HEK293 (cell line): ENCODE results near the gene EVL.

Experiments
- CTCF ChIA-PET: fragments of 350-600 bp; formaldehyde crosslinking; extraction: SDS; loops from one replicate; lab custom pipeline; 2021; ENCODE audit warnings: antibody characterized with exemption; lab: Yijun Ruan, JAX
- POLR2A ChIA-PET: fragments of 300-600 bp; formaldehyde crosslinking; extraction: SDS; loops from one replicate; lab custom pipeline; 2020; ENCODE audit warnings: antibody characterized with exemption, inconsistent platforms; lab: Yijun Ruan, JAX
- H3K27ac ChIP-seq: fragments of 200-500 bp; sonication (Bioruptor generic); 2 replicates; pipeline ENCODE4 v1.5.1; 2014; ENCODE audit warnings: low read depth, low read length, control low read depth, inconsistent platforms; ENCODE audit errors: extremely low read depth
- H3K36me3 ChIP-seq, 2 experiments: fragments of 200-500 bp in 1 of 2; sonication (Bioruptor generic) in 1 of 2; 1 replicate in 1 of 2; 2 replicates in 1 of 2; pipeline ENCODE4 v1.5.1; 2014 to 2017; ENCODE audit warnings: inconsistent platforms in 2 of 2, low read length in 2 of 2; ENCODE audit not compliant: control insufficient read depth in 2 of 2, insufficient read depth in 1 of 2
- H3K4me1 ChIP-seq: fragments of 200-500 bp; sonication (Bioruptor generic); 2 replicates; pipeline ENCODE4 v1.5.1; 2014; ENCODE audit warnings: mild to moderate bottlenecking, low read length, inconsistent platforms; ENCODE audit not compliant: control insufficient read depth, insufficient read depth
- H3K4me3 ChIP-seq: 2 replicates; pipeline ENCODE4 v1.5.1; 2011; ENCODE audit warnings: low read depth, mild to moderate bottlenecking, control low read depth, low read length, moderate library complexity
- H3K9me3 ChIP-seq: fragments of 200-500 bp; sonication (Bioruptor generic); 2 replicates; pipeline ENCODE4 v1.5.1; 2014; ENCODE audit warnings: low read depth, low read length, inconsistent platforms; ENCODE audit not compliant: control insufficient read depth, insufficient read depth
- GLIS1 ChIP-seq: fragments of 450-650 bp; formaldehyde crosslinking; IDR thresholded peaks from 2 replicates; pipeline ENCODE4 v1.5.1; 2016; ENCODE audit warnings: missing biosample characterization, missing genetic modification characterization
- KLF16 ChIP-seq: fragments of 450-650 bp; formaldehyde crosslinking; IDR thresholded peaks from 2 replicates; pipeline ENCODE4 v1.5.1; 2017; ENCODE audit warnings: missing biosample characterization, missing genetic modification characterization
- PRDM1 ChIP-seq: fragments of 450-650 bp; formaldehyde crosslinking; IDR thresholded peaks from 2 replicates; pipeline ENCODE4; 2016; ENCODE audit warnings: missing biosample characterization, missing genetic modification characterization
- SCRT2 ChIP-seq: fragments of 450-650 bp; formaldehyde crosslinking; IDR thresholded peaks from 2 replicates; pipeline ENCODE4 v1.5.1; 2016; ENCODE audit warnings: missing biosample characterization, missing genetic modification characterization
- ZFHX2 ChIP-seq: fragments of 450-650 bp; formaldehyde crosslinking; conservative IDR thresholded peaks from 2 replicates; pipeline ENCODE4 v1.5.1; 2016; ENCODE audit warnings: missing biosample characterization, missing genetic modification characterization
- ZNF248 ChIP-seq: fragments of 450-650 bp; formaldehyde crosslinking; IDR thresholded peaks from 2 replicates; pipeline ENCODE4 v1.5.1; 2017; ENCODE audit warnings: missing biosample characterization, missing genetic modification characterization
- ZNF335 ChIP-seq: fragments of 450-650 bp; formaldehyde crosslinking; conservative IDR thresholded peaks from 2 replicates; pipeline ENCODE4 v1.5.1; 2016; ENCODE audit warnings: missing biosample characterization, missing genetic modification characterization
- ZNF404 ChIP-seq: fragments of 450-650 bp; formaldehyde crosslinking; IDR thresholded peaks from 2 replicates; pipeline ENCODE4 v1.5.1; 2017; ENCODE audit warnings: missing biosample characterization, missing genetic modification characterization
- ZNF426 ChIP-seq: fragments of 450-650 bp; formaldehyde crosslinking; IDR thresholded peaks from 2 replicates; pipeline ENCODE4 v1.5.1; 2017; ENCODE audit warnings: missing biosample characterization, missing genetic modification characterization, mild to moderate bottlenecking, inconsistent platforms, moderate library complexity
- ZNF549 ChIP-seq: fragments of 450-650 bp; IDR thresholded peaks from 2 replicates; pipeline ENCODE4 v1.5.1; 2018; ENCODE audit warnings: missing biosample characterization, missing genetic modification characterization, mild to moderate bottlenecking, inconsistent platforms, moderate library complexity
- ZNF555 ChIP-seq: fragments of 450-650 bp; formaldehyde crosslinking; conservative IDR thresholded peaks from 2 replicates; pipeline ENCODE4 v1.5.1; 2017; ENCODE audit warnings: missing biosample characterization, mild to moderate bottlenecking, missing genetic modification characterization, inconsistent platforms
- ZNF600 ChIP-seq: fragments of 450-650 bp; formaldehyde crosslinking; IDR thresholded peaks from 2 replicates; pipeline ENCODE4 v1.5.1; 2016; ENCODE audit warnings: missing biosample characterization, missing genetic modification characterization
- ZNF654 ChIP-seq: fragments of 450-650 bp; formaldehyde crosslinking; IDR thresholded peaks from 2 replicates; pipeline ENCODE4 v1.5.1; 2016; ENCODE audit warnings: low read depth, missing biosample characterization, missing genetic modification characterization
- ZNF677 ChIP-seq: fragments of 450-650 bp; IDR thresholded peaks from 2 replicates; pipeline ENCODE4 v1.5.0; 2018; ENCODE audit warnings: missing biosample characterization, mild to moderate bottlenecking, missing genetic modification characterization, moderate library complexity
- TF ChIP-seq, protein P1 (sequence below): fragments of 450-650 bp; formaldehyde crosslinking; IDR thresholded peaks from 2 replicates; pipeline ENCODE4 v1.5.1; 2016; ENCODE audit warnings: missing biosample characterization, missing genetic modification characterization, borderline replicate concordance
- TF ChIP-seq, protein P2 (sequence below): fragments of 450-650 bp; formaldehyde crosslinking; IDR thresholded peaks from 2 replicates; pipeline ENCODE4 v1.5.1; 2016; ENCODE audit warnings: missing biosample characterization, missing genetic modification characterization, borderline replicate concordance
- TF ChIP-seq, protein P3 (sequence below): fragments of 450-650 bp; formaldehyde crosslinking; IDR thresholded peaks from 2 replicates; pipeline ENCODE4 v1.5.1; 2016; ENCODE audit warnings: missing biosample characterization, missing genetic modification characterization

EVL gene

DNA sequence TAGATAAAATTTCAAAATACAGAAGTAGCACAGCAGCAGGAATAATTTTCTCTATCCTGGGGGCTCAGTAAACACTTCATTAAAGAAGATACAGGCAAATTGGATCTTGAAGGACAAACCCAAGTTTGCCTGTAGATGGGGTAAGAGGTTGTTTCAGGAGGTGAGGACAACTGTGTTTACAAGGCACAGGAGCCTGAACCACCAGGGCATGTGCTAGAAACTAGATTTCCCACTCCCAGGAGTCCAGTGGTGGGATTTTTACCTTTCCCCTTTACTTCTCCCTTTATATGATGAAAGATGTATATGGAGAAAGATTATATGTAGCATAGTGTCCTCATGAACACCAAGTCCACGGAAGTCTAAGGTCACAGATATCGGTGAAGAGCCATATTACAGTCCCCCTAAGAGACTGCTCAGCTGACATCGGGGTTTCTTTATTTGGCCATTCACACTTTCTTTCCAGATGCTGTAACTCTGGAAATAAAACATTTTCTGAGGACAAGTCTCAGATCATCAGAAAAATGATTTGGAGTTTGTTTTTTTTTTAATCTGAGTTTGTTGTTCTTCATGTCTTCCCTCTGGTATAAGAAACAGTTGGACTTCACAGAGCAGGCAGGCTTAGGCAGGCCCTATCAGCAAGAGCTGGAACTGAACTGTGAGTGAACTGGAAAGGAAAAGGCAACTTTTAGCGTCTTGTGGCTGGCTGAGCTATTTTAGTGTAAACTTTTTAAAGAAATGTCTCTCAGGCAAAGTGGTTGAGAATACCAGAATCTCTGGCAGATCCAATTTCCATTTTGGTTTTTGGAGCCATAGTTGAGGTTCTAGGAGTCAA lies 8.0 kb upstream of the EVL start:
- Histone ChIP-seq H3K4me3 (no peak overlapping the region), H3K9me3 (no peaks in the 10 kb centered on the region), H3K27ac (no peak overlapping the region), H3K4me1 (no peaks in the 10 kb centered on the region), H3K36me3 (no peaks in the 10 kb centered on the region)
- ChIA-PET CTCF (interaction anchor here (0.5 to 1.3 kb wide), 3 partner anchors 51 to 100 kb away, joined by 3 to 5 read pairs (median 3); no protein-coding TSS in a partner anchor), POLR2A (no interaction called here)
- no peak for TF ChIP-seq ZNF426 (tag by site-specific recombination)
- TF ChIP-seq ZNF654 (tag by site-specific recombination) = 0 out of 2 replicates have a peak, but pooled peaks have one; percentile 9
- TF ChIP-seq GLIS1 (tag by site-specific recombination) = peak; percentile 55; the same call in 1 of the 2 replicates

DNA sequence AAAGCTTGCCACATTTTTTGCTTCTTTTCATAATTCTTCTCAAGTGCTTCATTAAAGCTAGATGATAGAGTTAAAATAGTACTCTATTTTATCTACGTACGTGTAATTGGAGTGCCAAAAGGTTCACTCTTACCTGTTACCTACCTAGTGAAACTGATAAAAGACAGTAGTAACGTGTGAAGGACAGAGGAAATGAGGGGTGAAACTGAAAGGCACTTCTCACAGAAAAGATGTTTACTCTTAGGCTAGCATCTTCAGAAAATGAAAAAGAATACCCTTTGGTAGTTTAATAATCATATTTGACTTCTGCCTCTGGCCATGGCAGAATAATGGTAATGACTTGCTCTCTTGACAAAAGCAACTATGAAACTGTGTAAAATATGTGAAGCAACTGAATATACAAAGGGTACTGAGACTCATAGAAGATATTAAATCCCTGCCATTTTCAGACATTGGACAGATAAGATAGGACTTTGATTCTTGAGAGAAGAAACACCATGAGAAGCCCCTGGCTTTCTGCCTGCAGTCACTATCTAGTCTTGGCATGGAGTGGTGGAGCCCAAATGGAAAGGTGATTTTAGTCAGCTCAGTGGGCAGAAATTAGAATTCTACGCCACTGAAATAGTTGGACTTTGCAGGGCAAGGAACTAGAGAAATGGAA lies 6.3 kb upstream of the EVL start:
- Histone ChIP-seq H3K9me3 (no peaks in the 10 kb centered on the region), H3K36me3 (no peaks in the 10 kb centered on the region), H3K27ac (no peak overlapping the region), H3K4me3 (no peak overlapping the region), H3K4me1 (peaks cover 4% of the 10 kb centered on the region; the same call in 1 of the 2 replicates)
- ChIA-PET CTCF (interaction anchor here (0.6 to 1.1 kb wide), 2 partner anchors 76 to 458 kb away, joined by 3 read pairs; no protein-coding TSS in a partner anchor), POLR2A (no interaction called here)
- TF ChIP-seq, protein P1, sequence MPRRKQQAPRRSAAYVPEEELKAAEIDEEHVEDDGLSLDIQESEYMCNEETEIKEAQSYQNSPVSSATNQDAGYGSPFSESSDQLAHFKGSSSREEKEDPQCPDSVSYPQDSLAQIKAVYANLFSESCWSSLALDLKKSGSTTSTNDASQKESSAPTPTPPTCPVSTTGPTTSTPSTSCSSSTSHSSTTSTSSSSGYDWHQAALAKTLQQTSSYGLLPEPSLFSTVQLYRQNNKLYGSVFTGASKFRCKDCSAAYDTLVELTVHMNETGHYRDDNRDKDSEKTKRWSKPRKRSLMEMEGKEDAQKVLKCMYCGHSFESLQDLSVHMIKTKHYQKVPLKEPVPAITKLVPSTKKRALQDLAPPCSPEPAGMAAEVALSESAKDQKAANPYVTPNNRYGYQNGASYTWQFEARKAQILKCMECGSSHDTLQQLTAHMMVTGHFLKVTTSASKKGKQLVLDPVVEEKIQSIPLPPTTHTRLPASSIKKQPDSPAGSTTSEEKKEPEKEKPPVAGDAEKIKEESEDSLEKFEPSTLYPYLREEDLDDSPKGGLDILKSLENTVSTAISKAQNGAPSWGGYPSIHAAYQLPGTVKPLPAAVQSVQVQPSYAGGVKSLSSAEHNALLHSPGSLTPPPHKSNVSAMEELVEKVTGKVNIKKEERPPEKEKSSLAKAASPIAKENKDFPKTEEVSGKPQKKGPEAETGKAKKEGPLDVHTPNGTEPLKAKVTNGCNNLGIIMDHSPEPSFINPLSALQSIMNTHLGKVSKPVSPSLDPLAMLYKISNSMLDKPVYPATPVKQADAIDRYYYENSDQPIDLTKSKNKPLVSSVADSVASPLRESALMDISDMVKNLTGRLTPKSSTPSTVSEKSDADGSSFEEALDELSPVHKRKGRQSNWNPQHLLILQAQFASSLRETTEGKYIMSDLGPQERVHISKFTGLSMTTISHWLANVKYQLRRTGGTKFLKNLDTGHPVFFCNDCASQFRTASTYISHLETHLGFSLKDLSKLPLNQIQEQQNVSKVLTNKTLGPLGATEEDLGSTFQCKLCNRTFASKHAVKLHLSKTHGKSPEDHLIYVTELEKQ (tag by site-specific recombination) = no peak
- TF ChIP-seq ZNF677 (tag by site-specific recombination) (no peak), GLIS1 (tag by site-specific recombination) (no peak), ZNF248 (tag by site-specific recombination) (no peak), ZNF335 (no peak), PRDM1 (tag by site-specific recombination) (no peak)

DNA sequence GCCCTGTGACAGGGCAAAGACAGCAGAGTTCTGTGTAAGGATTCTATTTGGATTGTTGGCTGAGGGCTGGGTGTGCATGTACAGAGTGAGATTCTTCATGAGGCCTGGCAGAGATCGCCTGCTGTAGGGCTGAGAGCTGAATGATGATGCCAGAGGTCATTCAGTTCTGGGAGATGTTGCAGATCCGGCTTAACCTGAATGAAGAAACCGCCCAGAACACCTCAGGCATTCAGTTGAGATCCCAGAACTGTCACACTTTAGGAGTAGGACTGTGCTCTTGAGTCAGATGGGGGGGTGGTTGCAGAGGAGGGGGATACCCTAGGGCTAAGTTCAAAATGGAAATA lies 5.8 kb upstream of the EVL start:
- no peaks in the 10 kb centered on the region for H3K9me3 ChIP-seq
- H3K27ac ChIP-seq = no peak overlapping the region
- H3K4me1 ChIP-seq = peaks cover 4% of the 10 kb centered on the region; the same call in 1 of the 2 replicates
- ChIA-PET CTCF (no interaction called here), POLR2A (no interaction called here)
- no peak overlapping the region for H3K4me3 ChIP-seq
- no peaks in the 10 kb centered on the region for H3K36me3 ChIP-seq
- TF ChIP-seq, protein P2, sequence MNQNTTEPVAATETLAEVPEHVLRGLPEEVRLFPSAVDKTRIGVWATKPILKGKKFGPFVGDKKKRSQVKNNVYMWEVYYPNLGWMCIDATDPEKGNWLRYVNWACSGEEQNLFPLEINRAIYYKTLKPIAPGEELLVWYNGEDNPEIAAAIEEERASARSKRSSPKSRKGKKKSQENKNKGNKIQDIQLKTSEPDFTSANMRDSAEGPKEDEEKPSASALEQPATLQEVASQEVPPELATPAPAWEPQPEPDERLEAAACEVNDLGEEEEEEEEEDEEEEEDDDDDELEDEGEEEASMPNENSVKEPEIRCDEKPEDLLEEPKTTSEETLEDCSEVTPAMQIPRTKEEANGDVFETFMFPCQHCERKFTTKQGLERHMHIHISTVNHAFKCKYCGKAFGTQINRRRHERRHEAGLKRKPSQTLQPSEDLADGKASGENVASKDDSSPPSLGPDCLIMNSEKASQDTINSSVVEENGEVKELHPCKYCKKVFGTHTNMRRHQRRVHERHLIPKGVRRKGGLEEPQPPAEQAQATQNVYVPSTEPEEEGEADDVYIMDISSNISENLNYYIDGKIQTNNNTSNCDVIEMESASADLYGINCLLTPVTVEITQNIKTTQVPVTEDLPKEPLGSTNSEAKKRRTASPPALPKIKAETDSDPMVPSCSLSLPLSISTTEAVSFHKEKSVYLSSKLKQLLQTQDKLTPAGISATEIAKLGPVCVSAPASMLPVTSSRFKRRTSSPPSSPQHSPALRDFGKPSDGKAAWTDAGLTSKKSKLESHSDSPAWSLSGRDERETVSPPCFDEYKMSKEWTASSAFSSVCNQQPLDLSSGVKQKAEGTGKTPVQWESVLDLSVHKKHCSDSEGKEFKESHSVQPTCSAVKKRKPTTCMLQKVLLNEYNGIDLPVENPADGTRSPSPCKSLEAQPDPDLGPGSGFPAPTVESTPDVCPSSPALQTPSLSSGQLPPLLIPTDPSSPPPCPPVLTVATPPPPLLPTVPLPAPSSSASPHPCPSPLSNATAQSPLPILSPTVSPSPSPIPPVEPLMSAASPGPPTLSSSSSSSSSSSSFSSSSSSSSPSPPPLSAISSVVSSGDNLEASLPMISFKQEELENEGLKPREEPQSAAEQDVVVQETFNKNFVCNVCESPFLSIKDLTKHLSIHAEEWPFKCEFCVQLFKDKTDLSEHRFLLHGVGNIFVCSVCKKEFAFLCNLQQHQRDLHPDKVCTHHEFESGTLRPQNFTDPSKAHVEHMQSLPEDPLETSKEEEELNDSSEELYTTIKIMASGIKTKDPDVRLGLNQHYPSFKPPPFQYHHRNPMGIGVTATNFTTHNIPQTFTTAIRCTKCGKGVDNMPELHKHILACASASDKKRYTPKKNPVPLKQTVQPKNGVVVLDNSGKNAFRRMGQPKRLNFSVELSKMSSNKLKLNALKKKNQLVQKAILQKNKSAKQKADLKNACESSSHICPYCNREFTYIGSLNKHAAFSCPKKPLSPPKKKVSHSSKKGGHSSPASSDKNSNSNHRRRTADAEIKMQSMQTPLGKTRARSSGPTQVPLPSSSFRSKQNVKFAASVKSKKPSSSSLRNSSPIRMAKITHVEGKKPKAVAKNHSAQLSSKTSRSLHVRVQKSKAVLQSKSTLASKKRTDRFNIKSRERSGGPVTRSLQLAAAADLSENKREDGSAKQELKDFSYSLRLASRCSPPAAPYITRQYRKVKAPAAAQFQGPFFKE (tag by site-specific recombination) = no peak
- TF ChIP-seq ZNF404 = no peak
- no peak for TF ChIP-seq ZNF549 (tag by site-specific recombination)
- no peak for TF ChIP-seq ZNF426 (tag by site-specific recombination)
- TF ChIP-seq, protein P3, sequence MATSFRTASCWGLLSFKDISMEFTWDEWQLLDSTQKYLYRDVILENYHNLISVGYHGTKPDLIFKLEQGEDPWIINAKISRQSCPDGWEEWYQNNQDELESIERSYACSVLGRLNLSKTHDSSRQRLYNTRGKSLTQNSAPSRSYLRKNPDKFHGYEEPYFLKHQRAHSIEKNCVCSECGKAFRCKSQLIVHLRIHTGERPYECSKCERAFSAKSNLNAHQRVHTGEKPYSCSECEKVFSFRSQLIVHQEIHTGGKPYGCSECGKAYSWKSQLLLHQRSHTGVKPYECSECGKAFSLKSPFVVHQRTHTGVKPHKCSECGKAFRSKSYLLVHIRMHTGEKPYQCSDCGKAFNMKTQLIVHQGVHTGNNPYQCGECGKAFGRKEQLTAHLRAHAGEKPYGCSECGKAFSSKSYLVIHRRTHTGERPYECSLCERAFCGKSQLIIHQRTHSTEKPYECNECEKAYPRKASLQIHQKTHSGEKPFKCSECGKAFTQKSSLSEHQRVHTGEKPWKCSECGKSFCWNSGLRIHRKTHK (tag by site-specific recombination) = no peak
- TF ChIP-seq SCRT2 (tag by site-specific recombination) = no peak
- no peak for TF ChIP-seq ZNF600
- TF ChIP-seq ZNF555 (tag by site-specific recombination) = no peak
- no peak for TF ChIP-seq KLF16 (tag by site-specific recombination)
- no peak for TF ChIP-seq ZFHX2 (tag by site-specific recombination)
